Stimulated activated naive CD8-positive, alpha-beta T cell treated with anti-CD3 and anti-CD28 coated beads, Interleukin-15, Interleukin-2, amounts not matched to agents 100 ng/mL and 50 ng/mL, for 24 hours (primary cell): ENCODE results near the gene SFXN4.
"Not testable (repeated sequence)": the region's sequence is repeated elsewhere in the genome, so short reads cannot be mapped to it uniquely, and the experiment has no call there.

ENCODE experiments used
- H3K27ac Mint-ChIP-seq: one replicate; pipeline ENCODE4 v1.8.0; 2021; ENCODE audit warnings: mild to moderate bottlenecking, mixed read lengths
- H3K27me3 Mint-ChIP-seq: one replicate; pipeline ENCODE4 v1.8.0; 2021; ENCODE audit warnings: mixed read lengths
- H3K36me3 Mint-ChIP-seq: one replicate; pipeline ENCODE4 v1.8.0; 2021; ENCODE audit warnings: low read depth, mixed read lengths
- H3K4me1 Mint-ChIP-seq: one replicate; pipeline ENCODE4 v1.8.0; 2021; ENCODE audit warnings: low read depth, mixed read lengths
- H3K4me3 Mint-ChIP-seq: one replicate; pipeline ENCODE4 v1.8.0; 2021; ENCODE audit warnings: mild to moderate bottlenecking, mixed read lengths
- H3K9me3 Mint-ChIP-seq: one replicate; pipeline ENCODE4 v1.8.0; 2021; ENCODE audit warnings: mixed read lengths

Gene SFXN4

GRCh38 chr10:119138346-119139306, 26.9 kb downstream of the SFXN4 start:
- Mint-ChIP-seq H3K36me3 (peaks cover 48% of the 10 kb centered on the region), H3K4me1 (peaks cover 15% of the 10 kb centered on the region), H3K27ac (no peak overlapping the region), H3K4me3 (no peak overlapping the region), H3K9me3 (no peaks in the 10 kb centered on the region), H3K27me3 (no peaks in the 10 kb centered on the region)

GRCh38 chr10:119137878-119138277, 27.6 kb downstream of the SFXN4 start:
- H3K27ac Mint-ChIP-seq, H3K4me3 Mint-ChIP-seq, H3K9me3 Mint-ChIP-seq, H3K27me3 Mint-ChIP-seq: not testable (repeated sequence)
- H3K4me1 Mint-ChIP-seq = peaks cover 22% of the 10 kb centered on the region
- H3K36me3 Mint-ChIP-seq = peaks cover 49% of the 10 kb centered on the region

GRCh38 chr10:119136084-119136483, 29.4 kb downstream of the SFXN4 start:
- Mint-ChIP-seq H3K9me3 (no peaks in the 10 kb centered on the region), H3K27ac (no peak overlapping the region), H3K4me1 (peaks cover 38% of the 10 kb centered on the region), H3K27me3 (no peaks in the 10 kb centered on the region), H3K36me3 (peaks cover 54% of the 10 kb centered on the region), H3K4me3 (no peak overlapping the region)

GRCh38 chr10:119135513-119135881, 30.0 kb downstream of the SFXN4 start:
- peaks cover 44% of the 10 kb centered on the region for H3K4me1 Mint-ChIP-seq
- H3K9me3 Mint-ChIP-seq = no peaks in the 10 kb centered on the region
- H3K4me3 Mint-ChIP-seq = peak overlapping the region; percentile 1
- H3K36me3 Mint-ChIP-seq = peaks cover 54% of the 10 kb centered on the region
- no peaks in the 10 kb centered on the region for H3K27me3 Mint-ChIP-seq
- peak overlapping the region; percentile 77 for H3K27ac Mint-ChIP-seq

- Mint-ChIP-seq H3K4me3 (no peak overlapping the region), H3K27ac (peak overlapping the region; percentile 51)
Measured at GRCh38 chr10:119133949-119134348, 31.6 kb downstream of the SFXN4 start.

GRCh38 chr10:119132521-119133345, 32.8 kb downstream of the SFXN4 start:
- Mint-ChIP-seq H3K36me3 (peaks cover 55% of the 10 kb centered on the region), H3K27ac (peak overlapping the region; percentile 92), H3K4me3 (peak overlapping the region; percentile 81), H3K27me3 (no peaks in the 10 kb centered on the region), H3K4me1 (peaks cover 47% of the 10 kb centered on the region), H3K9me3 (no peaks in the 10 kb centered on the region)

More at GRCh38 chr10:119133949-119134348, 31.6 kb downstream of the SFXN4 start:
- Mint-ChIP-seq H3K4me1 (peaks cover 47% of the 10 kb centered on the region), H3K9me3 (no peaks in the 10 kb centered on the region), H3K36me3 (peaks cover 56% of the 10 kb centered on the region), H3K27me3 (no peaks in the 10 kb centered on the region)

GRCh38 chr10:119131512-119132240, 33.8 kb downstream of the SFXN4 start:
- Mint-ChIP-seq H3K4me3 (peak overlapping the region; percentile 81), H3K9me3 (no peaks in the 10 kb centered on the region), H3K36me3 (peaks cover 55% of the 10 kb centered on the region), H3K27me3 (no peaks in the 10 kb centered on the region), H3K27ac (peak overlapping the region; percentile 92), H3K4me1 (peaks cover 47% of the 10 kb centered on the region)

- Mint-ChIP-seq H3K9me3 (no peaks in the 10 kb centered on the region), H3K36me3 (peaks cover 57% of the 10 kb centered on the region), H3K27me3 (no peaks in the 10 kb centered on the region), H3K27ac (no peak overlapping the region), H3K4me1 (peaks cover 40% of the 10 kb centered on the region), H3K4me3 (no peak overlapping the region)
Measured at GRCh38 chr10:119129721-119130120, 35.8 kb downstream of the SFXN4 start.

GRCh38 chr10:119125942-119126341, 39.6 kb downstream of the SFXN4 start:
- H3K9me3 Mint-ChIP-seq = no peaks in the 10 kb centered on the region
- no peak overlapping the region for H3K27ac Mint-ChIP-seq
- H3K27me3 Mint-ChIP-seq = no peaks in the 10 kb centered on the region
- H3K4me1 Mint-ChIP-seq = peaks cover 7% of the 10 kb centered on the region
- H3K36me3 Mint-ChIP-seq = peaks cover 51% of the 10 kb centered on the region
- H3K4me3 Mint-ChIP-seq = no peak overlapping the region

- Mint-ChIP-seq H3K27me3 (no peaks in the 10 kb centered on the region), H3K27ac (no peak overlapping the region), H3K36me3 (peaks cover 37% of the 10 kb centered on the region), H3K9me3 (no peaks in the 10 kb centered on the region), H3K4me1 (peaks cover 12% of the 10 kb centered on the region), H3K4me3 (no peak overlapping the region)
Measured at GRCh38 chr10:119120875-119121274, 44.6 kb downstream of the SFXN4 start.

- H3K36me3 Mint-ChIP-seq = peaks cover 36% of the 10 kb centered on the region
- H3K4me1 Mint-ChIP-seq = peaks cover 12% of the 10 kb centered on the region
- H3K27ac Mint-ChIP-seq = no peak overlapping the region
- no peak overlapping the region for H3K4me3 Mint-ChIP-seq
- no peaks in the 10 kb centered on the region for H3K27me3 Mint-ChIP-seq
- no peaks in the 10 kb centered on the region for H3K9me3 Mint-ChIP-seq
Measured at GRCh38 chr10:119120413-119120867, 45.1 kb downstream of the SFXN4 start.

GRCh38 chr10:119119400-119119799, 46.1 kb downstream of the SFXN4 start:
- Mint-ChIP-seq H3K9me3 (no peaks in the 10 kb centered on the region), H3K27me3 (no peaks in the 10 kb centered on the region), H3K4me1 (peaks cover 13% of the 10 kb centered on the region), H3K27ac (no peak overlapping the region), H3K4me3 (no peak overlapping the region), H3K36me3 (peaks cover 36% of the 10 kb centered on the region)

GRCh38 chr10:119118231-119118630, 47.3 kb downstream of the SFXN4 start:
- H3K36me3 Mint-ChIP-seq = peaks cover 44% of the 10 kb centered on the region

GRCh38 chr10:119116326-119116951, 49.1 kb downstream of the SFXN4 start:
- peaks cover 18% of the 10 kb centered on the region for H3K4me1 Mint-ChIP-seq
- H3K9me3 Mint-ChIP-seq = no peaks in the 10 kb centered on the region
- H3K36me3 Mint-ChIP-seq = peaks cover 37% of the 10 kb centered on the region
- H3K4me3 Mint-ChIP-seq = no peak overlapping the region
- no peak overlapping the region for H3K27ac Mint-ChIP-seq
- no peaks in the 10 kb centered on the region for H3K27me3 Mint-ChIP-seq

More at GRCh38 chr10:119118231-119118630, 47.3 kb downstream of the SFXN4 start:
- no peaks in the 10 kb centered on the region for H3K9me3 Mint-ChIP-seq
- no peaks in the 10 kb centered on the region for H3K27me3 Mint-ChIP-seq
- peaks cover 18% of the 10 kb centered on the region for H3K4me1 Mint-ChIP-seq
- no peak overlapping the region for H3K4me3 Mint-ChIP-seq
- H3K27ac Mint-ChIP-seq = no peak overlapping the region
